Measurements from ENCODE around the gene CREG2.

CREG2 gene

GRCh38 chr2:101429453-101429852, 42.1 kb upstream of the CREG2 start:
- TF ChIP-seq EZH2phosphoT487 (IDR thresholded peaks at IDR 0.05; ENCODE audit: low read length) = no peak
- no peak for TF ChIP-seq EZH2 (optimal IDR thresholded peaks at IDR 0.05; ENCODE audit: low read depth, low read length)
- no peak for TF ChIP-seq CTCF (IDR thresholded peaks at IDR 0.05; ENCODE audit: low read length)
- H3K9me3 ChIP-seq (replicated peaks; ENCODE audit: insufficient read depth, low read length) = no peaks in the 10 kb centered on the region
- H3K27ac ChIP-seq (ENCODE audit: low read length) = no peak overlapping the region
- no peak overlapping the region for H3K9ac ChIP-seq (ENCODE audit: low read length)
- H3K27me3 ChIP-seq (replicated peaks; ENCODE audit: insufficient read depth, low read length) = no peaks in the 10 kb centered on the region
- H3F3A ChIP-seq (ENCODE audit: insufficient read depth, low read length) = no peaks in the 10 kb centered on the region
- no peak overlapping the region for H2AFZ ChIP-seq (ENCODE audit: low read length)
- H4K20me1 ChIP-seq (ENCODE audit: insufficient read depth, low read length) = no peaks in the 10 kb centered on the region
- no peaks in the 10 kb centered on the region for H3K9me2 ChIP-seq (replicated peaks; ENCODE audit: insufficient read depth, low read length)
- H3K4me1 ChIP-seq (ENCODE audit: low read length) = no peaks in the 10 kb centered on the region
- no peak overlapping the region for H3K4me3 ChIP-seq (ENCODE audit: low read length)
- no peak overlapping the region for H3K4me2 ChIP-seq (ENCODE audit: low read depth, low read length)
- no peaks in the 10 kb centered on the region for H3K36me3 ChIP-seq (replicated peaks; ENCODE audit: insufficient read depth, low read length)
- DNase-seq = no peak
- H3K79me2 ChIP-seq (ENCODE audit: low read length) = no peaks in the 10 kb centered on the region

GRCh38 chr2:101428422-101429176, 41.3 kb upstream of the CREG2 start:
- no peaks in the 10 kb centered on the region for H3K27me3 ChIP-seq (replicated peaks; ENCODE audit: insufficient read depth, low read length)
- no peaks in the 10 kb centered on the region for H3K9me2 ChIP-seq (replicated peaks; ENCODE audit: insufficient read depth, low read length)
- no peaks in the 10 kb centered on the region for H3K79me2 ChIP-seq (ENCODE audit: low read length)
- no peak overlapping the region for H3K4me3 ChIP-seq (ENCODE audit: low read length)
- H3K9me3 ChIP-seq (replicated peaks; ENCODE audit: insufficient read depth, low read length) = no peaks in the 10 kb centered on the region
- DNase-seq = no peak
- TF ChIP-seq CTCF (IDR thresholded peaks at IDR 0.05; ENCODE audit: low read length) (no peak), EZH2phosphoT487 (IDR thresholded peaks at IDR 0.05; ENCODE audit: low read length) (no peak), EZH2 (optimal IDR thresholded peaks at IDR 0.05; ENCODE audit: low read depth, low read length) (no peak)
- no peak overlapping the region for H2AFZ ChIP-seq (ENCODE audit: low read length)
- no peak overlapping the region for H3K27ac ChIP-seq (ENCODE audit: low read length)
- no peaks in the 10 kb centered on the region for H3K4me1 ChIP-seq (ENCODE audit: low read length)
- no peak overlapping the region for H3K9ac ChIP-seq (ENCODE audit: low read length)
- no peaks in the 10 kb centered on the region for H3F3A ChIP-seq (ENCODE audit: insufficient read depth, low read length)
- H4K20me1 ChIP-seq (ENCODE audit: insufficient read depth, low read length) = no peaks in the 10 kb centered on the region
- H3K4me2 ChIP-seq (ENCODE audit: low read depth, low read length) = no peak overlapping the region
- H3K36me3 ChIP-seq (replicated peaks; ENCODE audit: insufficient read depth, low read length) = no peaks in the 10 kb centered on the region

- Histone ChIP-seq H3K9ac (ENCODE audit: low read length) (no peak overlapping the region), H3K27ac (ENCODE audit: low read length) (no peak overlapping the region), H3K27me3 (replicated peaks; ENCODE audit: insufficient read depth, low read length) (no peaks in the 10 kb centered on the region), H3K4me2 (ENCODE audit: low read depth, low read length) (no peak overlapping the region), H3K36me3 (replicated peaks; ENCODE audit: insufficient read depth, low read length) (no peaks in the 10 kb centered on the region), H3F3A (ENCODE audit: insufficient read depth, low read length) (no peaks in the 10 kb centered on the region), H3K9me3 (replicated peaks; ENCODE audit: insufficient read depth, low read length) (no peaks in the 10 kb centered on the region), H3K4me3 (ENCODE audit: low read length) (no peak overlapping the region), H2AFZ (ENCODE audit: low read length) (no peak overlapping the region), H3K4me1 (ENCODE audit: low read length) (no peaks in the 10 kb centered on the region), H3K9me2 (replicated peaks; ENCODE audit: insufficient read depth, low read length) (no peaks in the 10 kb centered on the region), H3K79me2 (ENCODE audit: low read length) (no peaks in the 10 kb centered on the region), H4K20me1 (ENCODE audit: insufficient read depth, low read length) (no peaks in the 10 kb centered on the region)
- no peak for TF ChIP-seq EZH2phosphoT487 (IDR thresholded peaks at IDR 0.05; ENCODE audit: low read length)
- TF ChIP-seq EZH2 (optimal IDR thresholded peaks at IDR 0.05; ENCODE audit: low read depth, low read length) = no peak
- no peak for TF ChIP-seq CTCF (IDR thresholded peaks at IDR 0.05; ENCODE audit: low read length)
- no peak for DNase-seq
Measured at GRCh38 chr2:101427743-101428142, 40.4 kb upstream of the CREG2 start.
